Stimulated activated CD4-positive, alpha-beta T cell treated with anti-CD3 and anti-CD28 coated beads, Interleukin-12 subunit alpha, Interleukin-12 subunit beta, amount 100 ng/mL, for 4 hours (primary cell): ENCODE results near the gene RTKN.

ENCODE experiments used
- DNase-seq: peaks from one replicate; pipeline ENCODE4 v3.0.0-alpha.2; 2020

Gene RTKN

DNA sequence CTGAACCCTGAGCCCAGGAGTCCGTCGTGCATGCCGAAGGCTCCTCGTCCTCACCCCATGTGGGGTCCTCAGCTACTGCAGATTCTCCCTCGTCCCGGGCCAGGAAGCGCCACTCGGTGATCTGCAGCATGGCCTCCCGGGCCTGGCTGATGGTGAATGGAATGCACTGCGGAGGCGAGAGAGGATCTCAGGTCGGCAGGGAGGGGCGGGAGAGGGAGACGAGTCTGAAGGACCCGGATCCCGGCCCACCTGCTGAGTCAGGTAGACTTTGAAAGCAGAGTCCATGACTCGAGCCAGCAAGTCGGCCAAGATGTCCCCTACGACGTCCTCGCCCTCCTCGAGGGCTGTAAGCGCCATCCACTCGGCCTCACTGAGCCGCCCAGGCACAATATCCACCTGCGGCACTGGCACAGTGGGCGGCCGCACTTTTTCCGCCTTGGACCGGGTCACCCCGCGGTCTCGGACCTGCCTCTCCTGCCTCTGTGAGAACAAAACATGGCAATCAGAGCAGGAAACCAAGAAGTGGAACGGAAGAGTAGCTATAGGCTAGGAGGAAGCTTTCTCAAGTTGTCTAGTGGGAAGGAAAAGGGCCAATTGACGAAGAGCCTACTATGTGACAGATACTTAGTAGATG is 25.9 kb downstream of the RTKN start:
- no peak for DNase-seq

DNA sequence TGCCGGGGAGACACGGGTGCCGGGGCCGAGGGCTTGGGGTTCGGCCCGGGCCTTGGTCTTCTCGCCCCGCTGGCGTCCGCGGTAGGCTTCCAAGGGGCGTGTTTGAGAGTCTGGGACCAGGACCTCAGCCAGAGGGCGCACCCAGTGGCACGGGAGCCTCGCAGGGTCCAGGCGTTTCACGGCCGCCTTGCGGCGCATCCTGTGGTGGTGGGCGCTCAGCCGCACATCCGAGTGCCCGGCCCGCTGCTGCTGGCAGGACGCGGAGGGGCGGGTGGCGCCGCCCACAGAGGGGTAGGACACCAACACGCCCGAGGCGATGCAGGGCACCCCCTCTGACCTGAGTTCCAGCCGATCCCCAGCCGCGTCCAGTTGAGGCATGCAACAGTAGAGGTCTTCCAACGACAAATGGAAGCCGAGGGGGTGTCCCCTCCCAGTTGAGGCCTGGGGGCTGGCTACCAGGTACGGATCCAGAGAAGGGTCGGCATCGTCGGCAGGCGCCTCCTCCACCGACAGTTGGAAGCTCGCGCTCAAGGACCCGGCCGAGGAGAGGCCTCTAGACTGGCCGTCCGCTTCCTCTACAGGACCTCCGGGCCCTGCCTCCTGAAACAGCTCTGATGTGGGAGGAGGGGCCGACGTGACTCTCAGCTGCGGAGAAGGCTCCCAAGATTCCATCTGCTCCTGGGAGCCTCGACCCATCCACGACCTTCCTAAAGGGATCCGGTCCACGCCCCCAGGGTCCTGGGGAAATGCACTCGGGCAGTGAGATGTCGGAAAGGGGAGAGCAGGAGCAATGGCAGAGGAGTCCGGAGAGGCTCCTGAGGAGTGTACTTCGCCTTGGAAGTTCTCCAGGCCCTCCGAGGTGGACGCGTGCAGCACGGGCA is 26.6 kb downstream of the RTKN start:
- DNase-seq: peak; percentile 17

DNA sequence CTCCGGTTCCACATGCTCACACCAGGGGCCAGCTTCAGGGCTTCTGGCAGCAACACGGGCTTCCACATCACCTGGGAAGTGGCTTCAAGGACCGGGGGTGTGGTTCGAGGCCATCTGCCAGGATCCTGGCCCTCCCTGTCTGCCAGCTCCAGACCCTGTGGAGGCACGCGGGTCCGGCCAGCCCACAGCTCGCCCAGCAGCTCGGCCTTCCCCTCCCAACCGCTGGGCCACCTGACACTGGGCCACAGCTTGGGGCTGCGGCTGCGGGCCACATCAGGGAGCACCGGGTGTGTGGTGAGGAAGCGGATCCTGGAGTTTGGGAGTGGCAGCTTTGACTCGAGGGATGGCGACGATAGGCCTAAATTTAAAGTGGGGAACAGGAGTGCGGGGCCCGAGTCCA is 27.3 kb downstream of the RTKN start:
- no peak for DNase-seq

DNA sequence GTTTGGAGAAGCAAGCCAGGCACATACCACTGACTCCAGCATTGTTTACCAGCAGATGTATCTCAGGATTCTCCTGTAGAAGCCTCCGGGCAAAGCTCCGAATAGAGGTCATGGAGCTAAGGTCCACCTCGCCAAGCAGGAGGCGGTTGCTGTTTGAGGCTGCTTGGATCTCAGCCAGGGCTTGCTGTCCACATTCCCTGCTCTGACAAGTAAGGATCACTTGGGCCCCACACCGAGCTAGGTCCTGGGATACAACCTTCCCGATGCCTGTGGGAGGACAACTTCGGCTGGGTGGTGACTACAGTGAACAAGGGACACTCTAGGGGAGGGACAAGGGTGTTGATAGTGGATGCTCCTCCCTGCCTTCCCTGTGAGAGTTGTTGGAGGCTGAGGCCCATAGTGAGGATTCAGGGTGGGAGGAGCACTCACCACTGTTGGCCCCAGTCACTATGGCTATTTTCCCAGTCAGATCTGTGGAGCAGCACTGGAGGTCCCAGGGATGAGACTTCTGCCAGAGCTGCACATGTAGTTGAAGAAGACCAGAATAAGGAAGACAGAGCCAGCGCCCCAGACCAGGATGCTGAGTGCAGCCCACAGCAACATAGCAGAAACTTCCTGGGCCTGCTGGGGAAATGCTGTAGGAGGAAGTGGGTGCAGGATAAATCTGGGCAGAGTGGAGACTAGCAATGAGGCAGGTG is 28.6 kb downstream of the RTKN start:
- DNase-seq: no peak

DNA sequence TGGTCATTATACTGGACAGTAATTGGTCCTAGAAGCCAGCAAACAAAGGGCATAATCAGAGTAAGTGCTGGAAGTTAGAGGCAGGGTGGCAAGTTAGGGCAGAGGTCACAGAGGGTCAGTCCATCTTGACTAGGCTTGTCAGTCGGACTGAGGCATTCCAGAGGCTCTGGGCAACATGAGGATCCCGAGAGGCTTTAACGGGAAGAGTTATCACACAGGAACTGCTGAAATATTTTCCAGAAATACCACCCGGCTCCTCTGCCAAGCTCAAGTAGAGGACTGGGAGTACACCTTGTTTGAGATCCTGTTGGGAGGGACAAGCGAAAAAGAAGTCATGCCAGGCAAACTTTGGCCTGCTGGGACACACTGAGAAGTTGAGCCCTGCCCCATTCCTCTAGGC is 34.1 kb downstream of the RTKN start:
- DNase-seq: no peak

DNA sequence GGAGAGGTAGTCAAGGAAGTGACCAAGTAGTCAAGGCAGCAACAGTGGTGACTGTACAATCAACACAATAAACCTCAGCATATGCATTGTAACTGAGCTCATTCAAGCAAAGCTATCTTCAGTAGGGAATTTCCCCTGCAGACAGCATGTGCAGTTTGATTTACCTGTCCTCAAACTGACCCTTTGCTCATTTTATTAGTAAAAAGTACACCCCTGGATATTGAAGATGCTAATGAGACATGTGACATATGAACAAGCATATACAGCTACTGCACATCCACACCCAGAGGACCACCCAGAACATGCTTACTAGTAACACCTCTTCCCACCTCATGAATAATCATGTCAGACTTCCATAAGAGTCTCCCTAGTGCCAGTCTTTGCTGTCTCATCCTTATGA is 35.7 kb downstream of the RTKN start:
- no peak for DNase-seq

DNA sequence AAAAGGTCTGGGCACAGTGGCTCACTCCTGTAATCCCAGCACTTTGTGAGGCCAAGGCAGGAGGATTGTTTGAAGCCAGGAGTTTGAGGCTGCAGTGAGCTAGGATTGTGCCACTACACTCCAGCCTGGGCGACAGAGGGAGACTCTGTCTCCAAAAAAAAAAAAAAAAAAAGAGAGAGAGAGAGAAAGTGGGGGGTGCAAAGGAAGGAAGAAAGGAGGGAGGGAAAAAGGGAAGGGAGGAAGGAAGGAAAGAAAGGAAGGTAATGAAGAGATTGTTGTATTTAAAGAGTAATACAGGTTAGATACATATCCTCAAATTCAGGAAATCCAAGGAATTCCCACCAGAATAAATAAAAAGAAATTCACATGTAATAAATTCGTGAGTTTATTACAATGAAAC is 39.8 kb downstream of the RTKN start:
- DNase-seq: no peak

DNA sequence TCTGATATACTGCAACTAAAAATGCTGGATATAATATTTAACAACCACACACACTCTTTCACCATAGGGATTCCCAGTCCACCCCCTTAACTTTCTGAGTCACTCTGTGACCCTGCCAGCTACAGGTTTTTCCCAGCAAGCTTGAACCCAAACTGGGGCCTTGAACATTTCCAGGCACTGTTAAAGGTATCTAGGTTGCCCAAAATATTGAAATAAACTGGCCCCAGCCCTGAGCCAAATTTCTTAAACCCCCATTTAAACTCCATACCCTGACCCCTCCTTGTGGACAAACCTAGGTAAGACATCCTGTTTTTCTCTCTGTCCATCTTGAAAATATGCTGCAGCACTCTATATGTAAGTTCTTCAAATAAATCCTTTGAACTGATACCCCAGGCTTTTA is 42.0 kb downstream of the RTKN start:
- DNase-seq: no peak

DNA sequence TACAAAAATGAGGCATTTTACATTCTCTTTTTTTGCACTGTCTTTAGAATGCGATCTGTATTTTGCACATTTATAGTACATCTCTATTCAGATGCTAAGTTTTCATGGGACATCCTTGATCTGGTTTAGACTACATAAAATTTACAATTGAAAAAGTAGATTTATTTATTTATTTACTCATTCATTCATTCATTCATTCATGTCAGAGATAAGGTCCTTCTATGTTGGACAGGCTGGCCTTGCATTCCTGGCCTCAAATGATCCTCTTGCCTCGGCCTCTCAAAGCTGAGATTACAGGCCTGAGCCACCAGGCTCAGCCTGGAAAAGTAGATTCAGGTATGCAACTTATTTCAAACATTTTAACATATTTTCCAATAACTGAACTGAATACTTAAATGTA is 45.6 kb downstream of the RTKN start:
- DNase-seq: no peak

DNA sequence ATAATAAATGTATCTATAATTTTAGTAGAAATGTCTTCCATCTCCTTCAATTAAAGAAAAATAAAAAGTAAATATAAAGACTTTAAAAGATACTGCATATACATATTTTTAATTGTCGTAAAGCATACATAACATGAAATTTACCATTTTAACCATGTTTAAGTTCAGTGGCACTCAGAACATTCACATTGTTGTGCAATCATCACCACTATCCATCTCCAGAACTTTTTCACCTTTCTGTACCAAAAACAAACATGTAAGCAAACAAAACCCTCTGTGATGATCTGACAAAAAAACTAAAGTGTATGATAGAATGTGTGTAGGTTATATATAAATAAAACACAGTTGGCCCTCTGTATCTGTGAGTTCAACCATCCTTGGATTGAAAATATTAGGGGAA is 48.2 kb downstream of the RTKN start:
- DNase-seq: no peak

DNA sequence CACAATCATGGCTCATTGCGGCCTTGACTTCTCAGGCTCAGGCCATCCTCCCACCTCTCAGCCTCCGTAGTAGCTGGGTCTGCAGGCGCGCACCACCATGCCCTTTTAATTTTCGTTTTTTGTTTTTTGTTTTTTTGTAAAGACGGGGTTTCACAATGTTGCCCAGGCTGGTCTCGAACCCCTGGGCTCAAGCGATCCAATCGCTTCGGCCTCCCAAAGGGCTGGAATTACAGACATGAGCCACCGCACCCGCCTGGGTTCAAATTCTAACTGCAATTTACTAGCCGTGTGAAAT is 49.3 kb downstream of the RTKN start:
- no peak for DNase-seq

DNA sequence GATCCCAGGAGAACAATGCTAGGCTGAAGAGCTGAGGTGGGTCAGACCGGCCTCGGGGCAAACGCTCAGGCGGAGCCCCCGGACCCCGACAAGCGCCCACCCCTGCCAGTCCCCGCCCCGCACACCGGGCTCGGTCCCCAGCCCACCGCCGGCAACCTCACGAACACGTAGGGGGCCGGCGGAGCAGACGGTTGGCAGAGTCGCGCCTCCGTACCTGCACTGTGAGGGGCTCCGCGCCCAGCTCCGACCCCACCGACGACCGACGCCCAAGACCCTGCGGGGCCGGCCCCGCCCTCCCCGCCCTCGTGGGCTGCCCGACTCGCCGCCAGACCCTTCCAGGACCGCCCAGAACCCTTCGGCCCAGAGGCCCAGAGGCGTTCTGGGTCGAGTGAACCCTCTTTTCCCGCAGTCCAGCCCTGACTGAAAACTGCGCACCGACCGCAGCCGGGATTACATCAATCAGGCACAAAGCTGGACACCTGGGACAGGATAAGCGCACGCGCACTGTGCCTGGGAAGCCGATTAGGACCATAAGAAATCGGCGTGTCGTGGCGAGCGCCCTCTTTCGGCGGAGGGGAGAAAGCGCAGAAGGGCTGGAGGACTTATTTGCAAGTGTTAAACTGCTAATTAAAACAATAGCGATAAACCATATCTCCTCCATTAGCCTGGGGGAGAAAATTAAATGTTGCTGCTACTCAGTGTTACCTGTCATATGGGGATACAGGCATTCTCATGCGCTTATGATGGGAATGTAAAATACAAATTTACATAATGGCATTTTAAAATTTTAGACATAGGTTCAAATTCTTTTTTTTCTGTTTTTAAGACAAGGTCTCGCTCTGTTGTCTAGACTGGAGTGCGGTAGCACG is 49.9 kb downstream of the RTKN start:
- DNase-seq: peak; percentile 96

DNA sequence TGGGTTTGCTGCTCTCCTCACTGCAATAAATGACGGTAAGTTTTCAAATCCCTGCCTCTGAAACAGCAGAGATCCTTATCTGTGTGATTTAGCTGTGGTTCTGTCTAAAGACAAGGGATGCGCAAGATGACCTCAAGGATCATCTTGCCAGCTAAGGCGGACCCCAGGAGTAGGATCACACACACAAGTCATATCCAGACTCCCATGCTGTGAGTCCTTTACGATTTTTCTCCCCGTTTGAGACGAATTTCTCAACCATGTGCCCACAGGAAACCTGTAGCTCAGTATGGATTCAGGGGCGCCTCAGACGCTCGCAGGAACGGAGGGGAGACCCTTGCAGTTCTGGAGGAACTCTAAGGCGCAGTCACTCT is 50.5 kb downstream of the RTKN start:
- no peak for DNase-seq

DNA sequence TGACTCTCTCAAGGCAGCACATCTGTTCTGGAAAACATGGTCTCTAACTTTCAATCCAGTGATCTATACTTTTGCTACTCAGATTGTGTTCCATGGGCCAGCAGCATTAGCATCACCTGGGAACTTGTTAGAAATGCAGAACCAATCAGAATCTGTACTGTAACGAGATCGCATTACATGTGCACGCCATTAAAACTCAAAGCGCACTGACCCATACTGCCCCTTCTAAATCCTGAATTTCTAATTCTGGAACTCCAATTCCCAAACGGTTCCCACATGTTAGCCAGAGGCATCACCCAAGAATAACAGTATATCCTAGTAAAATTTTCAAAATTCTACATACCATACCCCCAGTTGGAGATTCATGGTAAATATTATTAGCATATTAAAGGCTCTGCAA is 51.1 kb downstream of the RTKN start:
- DNase-seq: no peak

DNA sequence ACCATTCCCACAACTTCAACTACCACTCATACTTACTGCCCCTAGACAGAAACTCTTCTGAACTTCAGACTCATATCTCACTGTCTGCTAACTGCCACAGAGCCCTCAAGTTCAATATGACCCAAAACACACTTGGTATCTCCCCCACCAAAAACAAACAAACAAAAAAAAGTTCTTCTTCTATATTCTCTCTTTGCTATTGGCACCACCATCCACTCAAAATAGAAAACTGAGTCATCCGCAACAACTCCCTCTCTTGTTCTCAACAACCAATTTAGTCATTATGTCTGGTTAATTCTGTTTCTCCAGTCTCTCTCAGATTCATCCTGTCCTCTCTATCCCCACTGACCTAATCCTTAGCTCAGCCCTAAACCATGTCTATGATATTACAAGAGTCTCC is 54.4 kb downstream of the RTKN start:
- no peak for DNase-seq

DNA sequence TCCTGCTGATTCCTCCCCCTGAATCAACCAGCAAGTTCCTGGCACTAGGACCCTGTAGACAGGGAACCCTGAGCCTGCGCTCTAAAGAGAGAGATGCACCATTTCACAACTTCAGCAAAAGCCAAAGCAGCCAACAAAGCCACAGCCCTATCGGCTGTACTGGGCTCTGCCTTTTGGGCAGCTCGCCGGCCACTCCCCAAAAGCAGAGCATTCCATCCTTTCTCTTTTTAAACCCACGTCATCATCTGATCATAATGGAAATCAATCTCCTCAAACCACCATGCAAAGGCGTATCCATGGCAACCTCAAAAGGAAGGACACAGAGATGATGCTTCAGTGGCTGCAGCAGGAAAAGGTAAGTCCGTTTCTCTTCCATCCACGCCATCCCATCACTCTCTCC is 56.3 kb downstream of the RTKN start:
- no peak for DNase-seq

DNA sequence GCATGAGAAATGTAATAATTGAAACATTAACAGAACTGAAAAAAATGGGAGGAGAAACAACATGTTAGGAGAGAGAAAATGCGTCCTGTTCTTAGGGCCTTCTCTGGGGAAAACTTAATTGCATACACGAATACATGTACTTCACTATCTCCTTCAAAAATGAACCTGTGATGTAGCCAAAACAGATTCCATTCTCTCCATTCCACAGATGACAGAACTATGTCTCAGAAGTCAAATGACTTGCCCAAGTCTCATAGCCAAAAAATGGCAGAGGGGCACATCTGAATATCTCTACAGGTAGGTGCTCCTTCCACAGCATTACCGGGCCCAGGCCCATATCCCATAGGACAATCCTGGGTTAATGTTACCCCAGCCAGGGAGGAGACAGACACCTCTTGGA is 57.7 kb downstream of the RTKN start:
- DNase-seq: no peak

DNA sequence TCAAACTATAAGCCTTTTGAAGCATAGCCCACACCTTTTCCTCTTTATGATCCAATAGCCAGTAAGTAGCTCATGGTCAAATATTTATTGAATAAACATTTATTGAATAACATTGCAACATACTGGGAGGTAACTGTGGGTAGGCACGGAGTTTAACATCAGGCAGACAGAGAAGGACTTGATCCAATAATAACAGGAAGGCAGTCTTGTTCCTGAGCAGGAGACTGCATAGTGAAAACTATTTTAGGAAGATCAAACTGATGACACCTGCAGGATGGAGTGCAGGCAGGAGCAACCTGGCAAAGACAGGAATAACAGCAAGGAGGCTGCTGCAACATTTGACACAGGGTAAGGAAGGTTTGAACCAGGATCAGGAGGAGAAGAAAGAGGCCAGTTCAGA is 58.5 kb downstream of the RTKN start:
- no peak for DNase-seq

DNA sequence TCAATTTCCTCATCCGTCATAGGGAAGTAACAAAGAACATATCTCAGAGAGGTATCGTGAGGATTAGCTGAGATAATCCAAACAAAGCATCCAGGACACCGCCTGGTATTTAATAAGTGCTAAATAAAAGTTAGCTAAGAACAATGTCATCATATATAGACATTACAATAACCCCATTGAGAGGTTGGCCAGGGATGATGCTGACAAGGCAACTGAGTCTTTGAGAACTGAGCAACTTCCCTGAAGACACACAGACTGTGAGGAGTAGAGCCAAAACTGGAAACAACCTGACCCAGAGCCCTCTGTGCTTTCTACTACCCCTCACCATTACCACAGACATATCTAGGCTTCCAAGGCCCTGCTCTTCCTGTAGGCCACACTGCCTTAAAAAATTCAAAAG is 60.0 kb downstream of the RTKN start:
- no peak for DNase-seq

DNA sequence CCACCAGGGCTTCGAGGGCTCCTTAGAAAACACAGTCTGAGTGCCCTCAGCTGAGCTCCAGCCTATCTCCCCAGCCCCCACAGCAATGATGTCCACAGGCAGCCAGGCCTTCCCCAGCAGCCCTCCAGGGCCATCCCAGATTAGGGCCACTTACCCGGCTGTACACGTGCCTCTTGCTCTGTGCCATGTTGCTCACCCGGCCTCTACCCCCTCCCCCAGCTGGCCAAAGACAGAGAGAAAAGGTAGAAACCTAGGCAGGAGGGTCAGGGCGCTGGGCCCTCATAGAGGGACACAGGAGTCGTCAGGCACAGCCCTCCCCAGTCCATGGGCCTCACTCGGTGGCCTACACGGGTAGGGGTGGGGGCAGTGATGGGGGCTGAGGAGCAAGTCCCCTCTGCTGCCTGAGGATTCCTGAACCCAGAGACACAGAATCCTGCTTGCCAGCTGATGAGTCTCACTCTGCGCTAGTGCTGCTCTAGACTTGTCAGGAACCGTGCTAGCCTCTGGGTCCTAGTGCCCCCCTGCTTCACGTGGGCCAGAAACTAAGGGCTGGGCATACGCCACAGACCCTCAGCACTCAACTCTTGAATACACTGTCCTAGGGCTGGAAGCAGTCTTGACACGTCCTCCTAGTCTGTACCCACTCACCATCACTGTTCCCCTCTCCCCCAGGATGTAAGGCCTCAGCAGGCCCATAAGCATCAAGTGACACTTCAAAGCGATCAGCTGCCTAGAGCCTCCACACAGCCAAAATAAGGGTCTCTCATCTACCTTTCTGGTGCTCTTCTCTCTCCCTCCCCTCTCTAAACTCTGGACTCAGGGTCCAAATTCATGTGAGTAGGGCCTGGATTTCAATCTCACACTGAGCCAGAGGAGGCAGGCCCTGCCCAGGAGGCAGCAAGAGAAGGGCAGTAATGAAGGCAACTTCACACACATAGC is 61.6 kb downstream of the RTKN start, which contains the start of gene DCTN1:
DCTN1 (minus strand) TSS at position 461 of the 939 bp plus-strand sequence; CDS start at position 187, 274 bp downstream.
- no peak for DNase-seq

DNA sequence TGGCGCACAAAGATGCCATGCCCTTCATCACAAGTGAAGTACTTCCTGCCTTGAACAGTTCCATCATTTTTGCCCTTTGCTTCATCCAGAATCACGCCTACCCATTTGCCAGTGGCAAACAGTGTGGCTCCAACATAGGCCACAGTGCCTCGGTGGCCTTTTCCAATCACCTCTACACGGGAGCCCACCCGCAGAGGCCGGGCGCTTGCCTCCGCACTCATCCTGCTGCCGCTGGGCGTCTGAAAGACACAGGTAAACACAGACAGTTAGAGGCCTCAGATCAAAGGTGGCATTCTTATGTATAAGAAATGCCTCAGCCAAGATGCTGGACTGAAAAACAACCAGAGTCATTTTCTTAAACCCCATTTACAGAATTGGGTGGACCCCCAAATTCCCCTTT is 63.7 kb downstream of the RTKN start:
- no peak for DNase-seq

DNA sequence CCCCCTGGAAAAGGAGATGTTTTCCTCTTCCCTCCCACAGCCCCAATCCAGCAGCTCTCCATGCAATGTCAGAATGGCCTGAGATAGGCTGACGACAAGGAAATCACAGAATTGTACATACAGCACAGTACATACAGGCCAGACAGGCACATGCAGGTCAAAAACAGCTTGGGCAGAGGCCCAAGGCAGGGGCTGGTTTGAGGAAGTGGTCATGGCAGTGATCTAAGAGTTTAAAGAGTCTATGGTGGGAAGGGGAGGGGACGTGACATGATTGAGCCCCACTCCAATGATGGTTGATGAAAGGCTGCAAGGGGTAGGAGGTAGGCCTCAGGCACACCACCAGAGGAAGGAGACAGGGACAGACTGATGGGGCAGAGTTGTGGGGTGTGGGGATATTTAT is 65.9 kb downstream of the RTKN start:
- no peak for DNase-seq
